Measurements from ENCODE around the gene GNPDA1.

DNA sequence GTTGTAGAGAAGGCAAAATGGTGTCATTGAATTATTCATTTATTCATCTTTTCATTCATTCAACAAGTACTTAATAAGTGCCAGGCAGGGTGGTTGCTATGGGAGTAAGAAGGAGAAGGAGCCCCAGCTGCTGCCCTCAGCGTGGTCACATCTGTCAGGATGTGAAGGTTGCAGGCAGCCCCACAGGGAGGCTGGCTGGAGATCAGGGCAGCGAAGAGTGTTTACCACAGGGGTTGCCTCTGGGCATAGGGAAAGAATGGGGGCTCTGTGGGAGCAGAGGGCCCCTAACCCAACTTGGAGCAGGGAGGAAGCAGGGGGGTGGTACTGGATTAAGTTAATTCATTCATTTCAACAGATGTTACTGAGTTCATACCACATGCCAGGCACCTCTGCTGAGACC lies 60.8 kb downstream of the GNPDA1 start:
- no peak for TF ChIP-seq POLR2AphosphoS5 (IDR thresholded peaks at IDR 0.05; ENCODE audit: low read depth, low read length)
- TF ChIP-seq POLR2A (IDR thresholded peaks at IDR 0.05; ENCODE audit: low read depth, low read length): no peak
- TF ChIP-seq SPI1 (IDR thresholded peaks at IDR 0.05; ENCODE audit: low read depth, low read length): no peak
- no peak for TF ChIP-seq TAF1 (IDR thresholded peaks at IDR 0.05; ENCODE audit: low read depth, low read length)
- TF ChIP-seq PAX5 (IDR thresholded peaks at IDR 0.05; ENCODE audit: insufficient read depth, low read length, severe bottlenecking): no peak
